ENCODE results near the gene KLHL41.

- TF ChIP-seq, protein P1, sequence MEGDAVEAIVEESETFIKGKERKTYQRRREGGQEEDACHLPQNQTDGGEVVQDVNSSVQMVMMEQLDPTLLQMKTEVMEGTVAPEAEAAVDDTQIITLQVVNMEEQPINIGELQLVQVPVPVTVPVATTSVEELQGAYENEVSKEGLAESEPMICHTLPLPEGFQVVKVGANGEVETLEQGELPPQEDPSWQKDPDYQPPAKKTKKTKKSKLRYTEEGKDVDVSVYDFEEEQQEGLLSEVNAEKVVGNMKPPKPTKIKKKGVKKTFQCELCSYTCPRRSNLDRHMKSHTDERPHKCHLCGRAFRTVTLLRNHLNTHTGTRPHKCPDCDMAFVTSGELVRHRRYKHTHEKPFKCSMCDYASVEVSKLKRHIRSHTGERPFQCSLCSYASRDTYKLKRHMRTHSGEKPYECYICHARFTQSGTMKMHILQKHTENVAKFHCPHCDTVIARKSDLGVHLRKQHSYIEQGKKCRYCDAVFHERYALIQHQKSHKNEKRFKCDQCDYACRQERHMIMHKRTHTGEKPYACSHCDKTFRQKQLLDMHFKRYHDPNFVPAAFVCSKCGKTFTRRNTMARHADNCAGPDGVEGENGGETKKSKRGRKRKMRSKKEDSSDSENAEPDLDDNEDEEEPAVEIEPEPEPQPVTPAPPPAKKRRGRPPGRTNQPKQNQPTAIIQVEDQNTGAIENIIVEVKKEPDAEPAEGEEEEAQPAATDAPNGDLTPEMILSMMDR (IDR thresholded peaks at IDR 0.05; ENCODE audit: insufficient read depth, low read length) = peak; percentile 80
- no peak for TF ChIP-seq REST (IDR thresholded peaks at IDR 0.05; ENCODE audit: insufficient replicate concordance, low read depth)
- no peak for TF ChIP-seq POLR2AphosphoS5 (IDR thresholded peaks at IDR 0.05; ENCODE audit: low read depth)
- TF ChIP-seq SPI1 (IDR thresholded peaks at IDR 0.05; ENCODE audit: borderline replicate concordance, low read depth) = no peak
Measured at GRCh38 chr2:169528271-169528701, 18.8 kb downstream of the KLHL41 start.
